Epithelial cell of esophagus (primary cell): ENCODE data around the gene METTL24.
"Not testable (repeated sequence)": the region's sequence is repeated elsewhere in the genome, so short reads cannot be mapped to it uniquely, and the experiment has no call there.

Experiments
- DNase-seq: peaks from one replicate; pipeline ENCODE4 v3.0.0; 2010; ENCODE audit warnings: low read depth
- H3K4me3 ChIP-seq: 2 replicates; pipeline ENCODE4 v1.5.1; 2011; ENCODE audit warnings: mild to moderate bottlenecking, low read length, control low read depth
- TF ChIP-seq, protein P1 (sequence below): IDR thresholded peaks from 2 replicates; pipeline ENCODE4 v1.5.1; 2011; ENCODE audit warnings: low read depth, mild to moderate bottlenecking, low read length, control low read depth, inconsistent platforms; ENCODE audit not compliant: insufficient read depth; ENCODE audit errors: missing control alignments

The METTL24 gene

DNA sequence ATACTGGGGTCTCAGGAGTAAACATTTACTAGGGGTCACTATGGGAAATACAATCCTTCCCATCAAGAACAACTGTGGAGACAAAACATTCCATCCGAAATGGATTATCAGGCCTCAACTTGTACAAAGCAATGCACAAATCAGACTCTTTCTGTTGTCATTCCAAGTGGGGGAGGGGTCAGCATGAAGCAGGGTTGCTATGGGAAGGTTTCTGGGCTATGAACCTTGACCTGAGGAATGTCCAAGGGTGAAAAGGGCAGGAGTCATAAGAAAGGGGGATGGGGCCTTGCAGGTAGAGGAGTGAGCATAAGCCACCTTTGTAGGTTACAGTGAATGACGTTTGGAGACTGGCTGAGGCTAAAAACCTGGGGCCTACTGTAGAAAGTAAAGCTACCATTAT lies 3.1 kb downstream of the METTL24 start:
- H3K4me3 ChIP-seq, result no peak overlapping the region
- TF ChIP-seq, protein P1, sequence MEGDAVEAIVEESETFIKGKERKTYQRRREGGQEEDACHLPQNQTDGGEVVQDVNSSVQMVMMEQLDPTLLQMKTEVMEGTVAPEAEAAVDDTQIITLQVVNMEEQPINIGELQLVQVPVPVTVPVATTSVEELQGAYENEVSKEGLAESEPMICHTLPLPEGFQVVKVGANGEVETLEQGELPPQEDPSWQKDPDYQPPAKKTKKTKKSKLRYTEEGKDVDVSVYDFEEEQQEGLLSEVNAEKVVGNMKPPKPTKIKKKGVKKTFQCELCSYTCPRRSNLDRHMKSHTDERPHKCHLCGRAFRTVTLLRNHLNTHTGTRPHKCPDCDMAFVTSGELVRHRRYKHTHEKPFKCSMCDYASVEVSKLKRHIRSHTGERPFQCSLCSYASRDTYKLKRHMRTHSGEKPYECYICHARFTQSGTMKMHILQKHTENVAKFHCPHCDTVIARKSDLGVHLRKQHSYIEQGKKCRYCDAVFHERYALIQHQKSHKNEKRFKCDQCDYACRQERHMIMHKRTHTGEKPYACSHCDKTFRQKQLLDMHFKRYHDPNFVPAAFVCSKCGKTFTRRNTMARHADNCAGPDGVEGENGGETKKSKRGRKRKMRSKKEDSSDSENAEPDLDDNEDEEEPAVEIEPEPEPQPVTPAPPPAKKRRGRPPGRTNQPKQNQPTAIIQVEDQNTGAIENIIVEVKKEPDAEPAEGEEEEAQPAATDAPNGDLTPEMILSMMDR, result no peak
- no peak for DNase-seq

DNA sequence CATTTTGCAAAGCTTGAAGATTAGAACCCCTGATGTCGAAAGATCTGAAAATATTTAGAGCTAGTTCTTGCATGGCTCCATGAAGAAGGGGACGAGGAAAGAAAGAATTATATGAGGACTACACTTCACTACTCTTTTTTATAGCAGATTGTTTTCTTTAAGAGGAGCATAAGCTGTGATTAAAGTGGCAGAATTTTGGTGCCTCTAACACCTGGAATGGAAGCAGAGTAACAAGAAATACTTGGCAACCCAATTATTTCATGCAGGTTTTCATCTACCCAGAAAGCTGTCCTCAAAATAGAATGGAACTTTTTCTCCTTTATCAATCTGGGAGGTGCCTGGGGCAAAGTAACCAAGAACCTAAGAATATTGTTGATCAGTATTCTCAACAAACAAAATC lies 4.0 kb downstream of the METTL24 start:
- TF ChIP-seq, protein P1, result no peak
- DNase-seq, result no peak

DNA sequence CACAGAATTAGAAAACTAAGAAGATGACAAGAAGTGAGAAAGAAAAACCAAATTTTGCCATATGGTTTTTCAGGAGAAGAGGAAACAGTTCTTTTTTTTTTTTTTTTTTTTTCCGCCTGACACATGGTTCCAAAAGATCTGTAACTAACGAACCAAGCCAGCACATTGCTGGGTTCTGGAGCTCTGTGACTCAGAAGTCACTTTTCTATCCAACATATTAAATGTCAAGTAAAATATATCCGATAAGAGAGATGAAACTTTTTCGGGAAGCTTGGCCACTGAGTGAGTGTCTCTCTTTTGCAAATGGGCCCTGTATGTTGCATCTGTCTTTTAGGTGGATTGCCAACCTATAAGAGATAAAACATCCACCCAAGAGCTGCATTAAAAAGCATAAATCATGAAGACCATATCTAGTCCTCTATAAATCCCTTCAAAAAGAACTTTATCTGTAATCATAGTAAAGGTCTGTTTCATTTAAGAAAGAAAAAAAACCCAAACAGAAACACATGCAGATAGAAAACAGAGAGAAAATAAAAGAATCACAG lies 4.6 kb downstream of the METTL24 start:
- no peak overlapping the region for H3K4me3 ChIP-seq
- DNase-seq, result no peak
- TF ChIP-seq, protein P1, result no peak

More for the DNA sequence above, 4.0 kb downstream of the METTL24 start:
- H3K4me3 ChIP-seq, result no peak overlapping the region

DNA sequence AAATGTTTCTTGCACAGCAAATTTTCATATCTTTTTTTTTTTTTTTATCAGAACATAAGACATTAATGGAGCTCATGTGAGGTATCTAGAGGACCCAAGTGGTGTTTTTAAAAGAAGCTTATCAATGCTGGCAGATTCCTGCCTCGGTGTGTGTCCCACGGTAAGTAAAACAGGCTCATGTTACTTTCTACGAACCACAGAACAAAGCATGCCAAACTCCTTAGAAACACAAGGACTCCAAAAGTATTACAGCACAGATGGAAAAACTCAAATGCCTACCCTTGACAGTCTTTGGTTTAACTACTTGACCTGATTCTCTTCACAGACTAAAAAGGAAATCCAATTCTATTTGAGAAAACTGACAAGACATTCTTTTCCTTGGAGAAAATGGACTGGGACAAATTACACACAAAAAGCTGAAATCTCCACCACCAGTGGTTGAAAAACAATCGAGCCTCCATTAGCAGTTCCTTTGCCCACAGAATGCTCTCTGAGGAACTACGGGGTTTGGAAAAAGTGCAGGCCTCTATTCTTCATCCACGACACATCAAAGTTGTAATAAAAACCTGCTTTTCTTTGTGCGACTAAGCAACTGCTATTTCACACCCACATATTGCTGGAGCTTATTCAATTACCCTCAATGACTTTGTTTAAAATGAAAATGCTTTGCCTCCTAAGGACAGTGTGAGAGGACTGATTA lies 5.4 kb downstream of the METTL24 start:
- no peak for DNase-seq
- no peak overlapping the region for H3K4me3 ChIP-seq
- TF ChIP-seq, protein P1, result no peak

DNA sequence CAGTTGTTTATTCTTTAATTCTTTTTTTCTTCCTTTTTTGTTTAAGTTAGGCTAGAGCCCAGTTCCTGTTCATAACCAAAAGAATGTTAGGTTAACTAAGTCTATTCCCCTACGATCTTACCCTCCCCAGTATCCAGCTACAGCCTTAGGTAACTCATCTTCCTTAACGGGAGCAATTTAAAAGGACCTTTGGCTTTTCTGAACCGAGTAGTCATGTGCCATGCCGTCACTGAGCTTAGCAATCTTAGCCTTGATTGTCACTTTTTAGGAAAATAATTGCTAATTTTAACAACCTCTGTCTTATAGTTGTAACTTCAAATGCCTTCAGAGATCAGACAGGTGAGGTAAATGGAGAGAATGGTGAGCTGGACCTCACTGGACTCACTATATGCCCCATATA lies 6.2 kb downstream of the METTL24 start:
- no peak overlapping the region for H3K4me3 ChIP-seq
- TF ChIP-seq, protein P1, result no peak
- DNase-seq, result no peak

DNA sequence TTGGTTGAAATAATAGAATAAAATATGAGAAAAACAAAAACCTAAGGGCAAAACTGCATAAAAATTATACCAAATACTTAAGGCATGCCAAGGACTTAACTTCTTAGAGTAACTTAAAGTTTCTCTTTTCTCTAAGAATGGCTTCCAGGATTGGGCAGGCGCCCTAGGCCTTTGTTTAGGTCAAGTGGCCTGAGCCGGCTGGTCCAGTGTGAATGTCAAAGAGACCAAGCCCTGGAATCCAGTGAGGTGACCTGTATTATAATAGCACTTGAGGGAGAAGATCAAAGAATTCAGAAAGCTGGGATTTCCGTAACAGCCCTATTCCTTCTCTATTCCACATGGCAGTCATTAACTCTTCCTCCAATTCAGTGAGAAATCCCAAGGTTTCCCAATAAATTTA lies 6.6 kb downstream of the METTL24 start:
- TF ChIP-seq, protein P1, result no peak
- no peak overlapping the region for H3K4me3 ChIP-seq
- no peak for DNase-seq

DNA sequence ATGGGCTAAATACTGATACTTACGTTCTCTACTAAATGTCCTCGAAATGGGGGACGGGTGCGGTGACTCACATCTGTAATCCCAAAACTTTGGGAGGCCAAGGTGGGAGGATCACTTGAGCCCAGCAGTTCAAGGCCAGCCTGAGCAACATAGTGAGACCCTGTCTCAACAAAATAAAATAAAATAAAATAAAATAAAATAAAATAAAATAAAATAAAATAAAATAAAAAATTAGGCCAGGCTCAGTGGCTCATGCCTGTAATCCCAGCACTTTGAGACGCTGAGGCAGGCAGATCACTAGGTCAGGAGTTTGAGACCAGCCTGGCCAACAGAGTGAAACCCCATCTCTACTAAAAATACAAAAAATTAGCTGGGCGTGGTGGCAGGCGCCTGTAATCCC lies 7.6 kb downstream of the METTL24 start:
- H3K4me3 ChIP-seq, DNase-seq: not testable (repeated sequence)
